Psoas muscle (tissue), 8 donors: ENCODE results near the gene PDZD2. TPM values are rescaled to one million over a fixed set of nuclear protein-coding genes. Genes with fewer than 3 reads are reported as not detected.
A peak's percentile ranks its signal among the peaks of the same experiment; 100 is the strongest.
"Not testable (repeated sequence)": the region's sequence is repeated elsewhere in the genome, so short reads cannot be mapped to it uniquely, and the experiment has no call there.

Source experiments
- ATAC-seq, 4 donors: fragments of 200-7000 bp; cut with Tn5 transposase; one replicate each; pipeline ENCODE4 v1.9.1; 2020; ENCODE audit warnings: moderate library complexity in 3 of 4, mild to moderate bottlenecking in 2 of 4
- DNase-seq, 2 donors: peaks; one replicate each; pipeline ENCODE4 v3.0.0-alpha.2; 2020
- H3K27ac ChIP-seq: fragments of 200-600 bp; one replicate; pipeline ENCODE4 v1.8.0; 2022
- H3K27me3 ChIP-seq, 3 donors: fragments of 200-600 bp in 1 of 3; one replicate each; pipeline versions ENCODE4 v1.6.1 to v1.8.0; 2013 to 2022; ENCODE audit warnings: low read length in 2 of 3, mild to moderate bottlenecking in 2 of 3, moderate library complexity in 1 of 3; ENCODE audit not compliant: insufficient read depth in 3 of 3
- H3K36me3 ChIP-seq, 2 donors: fragments of 200-600 bp in 1 of 2; one replicate each; pipeline versions ENCODE4 v1.6.1 to v1.8.0; 2013 to 2022; ENCODE audit warnings: low read depth in 1 of 2, mild to moderate bottlenecking in 1 of 2, moderate library complexity in 1 of 2; ENCODE audit not compliant: insufficient read depth in 1 of 2
- H3K4me1 ChIP-seq: fragments of 200-600 bp; one replicate; pipeline ENCODE4 v1.8.0; 2022
- H3K4me3 ChIP-seq: fragments of 200-600 bp; one replicate; pipeline ENCODE4 v1.8.0; 2022; ENCODE audit warnings: mild to moderate bottlenecking
- H3K9me3 ChIP-seq: fragments of 200-600 bp; one replicate; pipeline ENCODE4 v1.8.0; 2022
- WGBS, 3 donors: extraction: QIAGEN DNeasy Blood & Tissue Kit; methylation state at CpG; one replicate each; pipeline versions ENCODE4 v1.1.6 to v1.1.7; 2013; 5-methylcytosine and 5-hydroxymethylcytosine counted together
- intact Hi-C, 2 donors: fragments of 100-400 bp; cut with DNase I; formaldehyde crosslinking; loops; one replicate each; pipeline versions ENCODE4 v1.11.0 to v1.14.2; 2022
- polyA plus RNA-seq, 3 donors: library from polyadenylated mRNA; stranded (reverse); fragments of 200-250 nt; gene quantifications; one replicate each; pipeline ENCODE4 v1.2.3, GENCODE V29; 2013
- total RNA-seq, 4 donors: library from RNA; stranded (reverse); fragmentation: NEBNext Ultra II Directional in 2 of 4; extraction: Animal tissue kit (Norgen Biotek cat#: 25700) in 2 of 4; gene quantifications; one replicate each; pipeline versions ENCODE4 v1.2.1 to v1.2.4, GENCODE V29; 2021 to 2023
- TF ChIP-seq, protein P1 (sequence below): fragments of 200-600 bp; IDR thresholded peaks from one replicate; pipeline ENCODE4 v1.8.0; 2022; ENCODE audit warnings: antibody characterized with exemption
- donor health status: healthy with polysubstance abuse.
- donor health status: DM: no; HTN: no; CAD: no; lungs with moderate emphysema.
- donor health status: Bipolar disorder and iron deficiency.
- donor health status: healthy.
- donor health status: DM: yes; HTN: yes; CAD: no.
- donor health status: DM: no; HTN: no; CAD: no.
- donor health status: DM: no; HTN: no; CAD: no.
- donor health status: DM: yes; HTN: yes; CAD: no.

Gene PDZD2
- total and polyA plus RNA-seq, 7 donors, result 1.4 to 17.5 (median 4.5) TPM

DNA sequence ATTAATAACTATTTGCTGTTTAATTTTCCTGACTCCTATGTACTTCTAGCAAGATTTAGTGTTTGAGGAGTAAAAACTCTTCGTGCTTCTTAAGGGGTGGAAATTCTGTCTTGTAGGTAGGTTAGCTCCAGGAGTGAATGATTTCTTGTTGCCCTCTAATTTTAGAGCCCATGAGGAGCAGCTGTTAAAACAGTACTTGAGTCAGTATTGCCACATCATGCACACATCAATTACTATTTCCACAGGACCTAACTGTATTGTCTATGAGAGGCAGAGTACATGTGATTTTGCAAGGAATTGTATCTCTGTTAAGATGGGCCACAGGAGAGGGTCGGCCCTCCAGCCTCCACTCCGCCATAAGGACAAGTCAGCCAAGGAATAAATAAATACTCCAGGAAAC is 91.2 kb downstream of the PDZD2 start:
- intact Hi-C loops, result no loop called here
- no peaks in the 10 kb centered on the region for H3K36me3 ChIP-seq
- H3K27ac ChIP-seq, result no peak overlapping the region
- peak; percentile 49 to 74 (median 62) for ATAC-seq
- H3K9me3 ChIP-seq, result no peaks in the 10 kb centered on the region
- no peaks in the 10 kb centered on the region for H3K4me1 ChIP-seq
- no peaks in the 10 kb centered on the region for H3K27me3 ChIP-seq
- H3K4me3 ChIP-seq, result no peak overlapping the region
- WGBS, 3 donors, result 83 to 99% (median 92%) methylated on average over 3 of the region's 3 CpGs
- no peak for DNase-seq
- TF ChIP-seq, protein P1, sequence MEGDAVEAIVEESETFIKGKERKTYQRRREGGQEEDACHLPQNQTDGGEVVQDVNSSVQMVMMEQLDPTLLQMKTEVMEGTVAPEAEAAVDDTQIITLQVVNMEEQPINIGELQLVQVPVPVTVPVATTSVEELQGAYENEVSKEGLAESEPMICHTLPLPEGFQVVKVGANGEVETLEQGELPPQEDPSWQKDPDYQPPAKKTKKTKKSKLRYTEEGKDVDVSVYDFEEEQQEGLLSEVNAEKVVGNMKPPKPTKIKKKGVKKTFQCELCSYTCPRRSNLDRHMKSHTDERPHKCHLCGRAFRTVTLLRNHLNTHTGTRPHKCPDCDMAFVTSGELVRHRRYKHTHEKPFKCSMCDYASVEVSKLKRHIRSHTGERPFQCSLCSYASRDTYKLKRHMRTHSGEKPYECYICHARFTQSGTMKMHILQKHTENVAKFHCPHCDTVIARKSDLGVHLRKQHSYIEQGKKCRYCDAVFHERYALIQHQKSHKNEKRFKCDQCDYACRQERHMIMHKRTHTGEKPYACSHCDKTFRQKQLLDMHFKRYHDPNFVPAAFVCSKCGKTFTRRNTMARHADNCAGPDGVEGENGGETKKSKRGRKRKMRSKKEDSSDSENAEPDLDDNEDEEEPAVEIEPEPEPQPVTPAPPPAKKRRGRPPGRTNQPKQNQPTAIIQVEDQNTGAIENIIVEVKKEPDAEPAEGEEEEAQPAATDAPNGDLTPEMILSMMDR, result no peak

DNA sequence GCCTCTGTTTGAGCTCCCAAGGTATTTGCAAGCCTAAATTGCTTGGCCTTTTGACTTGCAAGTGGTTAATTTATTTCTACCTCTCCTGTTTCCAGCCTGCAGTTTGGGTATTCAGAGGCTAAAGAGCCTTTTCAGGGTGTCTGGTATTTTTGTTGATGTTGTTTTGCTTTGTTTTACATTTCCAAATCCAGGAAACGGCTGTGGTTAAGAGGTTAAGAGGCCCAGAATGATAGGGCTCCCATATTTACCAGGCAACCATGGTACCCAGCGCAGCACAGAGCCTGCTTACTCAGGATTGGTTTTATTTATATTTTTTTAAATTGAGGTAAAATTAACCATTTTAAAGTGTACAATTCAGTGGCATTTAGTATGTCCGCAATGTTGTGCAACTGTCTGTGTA is 92.1 kb downstream of the PDZD2 start:
- TF ChIP-seq, protein P1, result no peak
- no peak overlapping the region for H3K4me3 ChIP-seq
- H3K36me3 ChIP-seq, result no peaks in the 10 kb centered on the region
- DNase-seq (no peak), ATAC-seq (no peak)
- no peaks in the 10 kb centered on the region for H3K4me1 ChIP-seq
- intact Hi-C loops, result no loop called here
- H3K27me3 ChIP-seq, result no peaks in the 10 kb centered on the region
- WGBS, 3 donors, result 88 to 94% (median 90%) methylated on average over 3 of the region's 3 CpGs
- H3K27ac ChIP-seq, result no peak overlapping the region
- H3K9me3 ChIP-seq, result no peaks in the 10 kb centered on the region

DNA sequence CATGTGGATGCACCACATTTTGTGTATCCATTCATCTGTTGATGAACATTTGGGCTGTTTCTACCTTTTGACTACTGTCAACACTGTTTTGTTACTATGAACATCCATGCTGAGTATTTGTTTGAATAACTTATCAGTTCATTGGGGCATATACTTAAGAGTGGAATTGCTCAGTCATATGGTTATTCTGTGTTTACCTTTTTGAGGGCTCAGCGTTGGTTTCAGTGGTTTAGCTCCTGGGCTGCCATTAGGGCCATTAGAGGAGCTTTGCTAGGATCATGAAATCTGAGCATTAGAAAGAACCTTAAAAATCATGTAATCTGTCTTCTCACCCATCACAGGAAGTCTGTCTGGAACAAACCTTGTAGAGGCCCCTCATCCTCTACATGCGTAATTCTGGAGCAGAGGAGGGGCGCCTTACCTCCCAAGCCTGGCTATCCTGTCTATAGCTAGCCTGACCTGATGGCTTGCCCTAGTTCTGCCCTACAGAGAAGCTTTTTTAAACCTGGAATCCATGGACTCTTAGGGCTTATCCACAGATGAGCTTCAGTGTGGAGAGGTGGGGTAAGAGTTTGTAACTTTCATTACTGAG is 92.9 kb downstream of the PDZD2 start:
- ATAC-seq (no peak), DNase-seq (no peak)
- intact Hi-C loops, result no loop called here
- no peak overlapping the region for H3K27ac ChIP-seq
- WGBS, 3 donors, result 90 to 96% (median 94%) methylated on average over 3 of the region's 3 CpGs
- H3K9me3 ChIP-seq, result no peaks in the 10 kb centered on the region
- H3K27me3 ChIP-seq, result no peaks in the 10 kb centered on the region
- no peaks in the 10 kb centered on the region for H3K36me3 ChIP-seq
- H3K4me1 ChIP-seq, result no peaks in the 10 kb centered on the region
- TF ChIP-seq, protein P1, result no peak
- H3K4me3 ChIP-seq, result no peak overlapping the region

DNA sequence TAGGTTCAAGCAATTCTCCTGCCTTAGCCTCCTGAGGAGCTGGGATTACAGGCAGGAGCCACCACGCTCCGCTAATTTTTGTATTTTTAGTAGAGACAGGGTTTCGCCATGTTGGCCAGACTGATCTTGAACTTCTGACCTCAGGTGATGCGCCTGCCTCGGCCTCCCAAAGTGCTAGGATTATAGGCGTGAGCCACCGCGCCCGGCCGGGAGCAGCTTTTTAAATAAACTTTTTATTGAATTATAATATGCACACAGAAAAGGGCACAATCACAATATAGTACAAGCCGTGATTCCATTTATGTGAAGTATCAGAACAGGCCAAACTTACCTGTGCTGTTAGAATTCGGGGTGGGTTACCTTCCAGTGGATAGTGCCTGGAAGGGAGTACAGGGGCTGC is 93.9 kb downstream of the PDZD2 start:
- H3K36me3 ChIP-seq, H3K4me1 ChIP-seq, H3K27me3 ChIP-seq, H3K9me3 ChIP-seq, H3K27ac ChIP-seq, DNase-seq, intact Hi-C loops, ATAC-seq: not testable (repeated sequence)
- H3K4me3 ChIP-seq, result peak overlapping the region; percentile 7
- WGBS, 3 donors, result 93 to 97% (median 95%) methylated on average over 12 of the region's 12 CpGs

DNA sequence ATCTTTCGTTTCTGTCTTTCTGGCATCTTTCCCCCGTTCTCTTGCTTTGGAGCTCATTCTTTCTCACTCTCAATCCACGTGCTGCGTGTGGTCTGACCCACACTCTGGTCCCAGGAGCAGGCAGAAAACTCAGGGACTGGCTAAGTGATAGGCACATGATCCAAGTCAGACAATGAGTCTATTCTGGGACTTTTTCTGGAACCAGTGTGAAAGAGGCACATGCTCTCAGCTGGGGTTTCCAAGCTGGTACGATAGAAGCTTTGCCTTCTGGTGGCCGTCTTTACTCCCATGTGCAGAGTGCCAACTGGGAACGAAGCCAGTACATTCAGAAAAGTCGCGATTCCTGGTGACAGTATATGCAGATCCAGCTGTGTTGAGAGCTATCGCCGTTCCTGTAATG is 94.4 kb downstream of the PDZD2 start:
- DNase-seq, result no peak
- no peak overlapping the region for H3K27ac ChIP-seq

More for the DNA sequence above, 94.4 kb downstream of the PDZD2 start:
- H3K36me3 ChIP-seq, result no peaks in the 10 kb centered on the region
- no peaks in the 10 kb centered on the region for H3K9me3 ChIP-seq
- H3K4me3 ChIP-seq, result peak overlapping the region; percentile 7
- H3K4me1 ChIP-seq, result no peaks in the 10 kb centered on the region
- WGBS, 3 donors, result 20 to 28% (median 20%) methylated on average over 11 of the region's 11 CpGs
- H3K27me3 ChIP-seq, result no peaks in the 10 kb centered on the region
- ATAC-seq, result peak in 3 of 4 donors; percentile 47 to 63 (median 63)
- TF ChIP-seq, protein P1, result no peak
- intact Hi-C loops, result no loop called here
